Neutrophil (primary cell): ENCODE measurements around the gene CCM2.

Experiments used
- H3K27ac ChIP-seq: fragments of 200-600 bp; sonication (generic); 2 replicates; pipeline ENCODE4 v1.5.1; 2016; ENCODE audit warnings: mild to moderate bottlenecking, moderate library complexity
- H3K27me3 ChIP-seq: fragments of 200-600 bp; sonication (generic); 2 replicates; pipeline ENCODE4 v1.6.0; 2016; ENCODE audit warnings: mild to moderate bottlenecking
- H3K36me3 ChIP-seq: fragments of 200-600 bp; sonication (generic); 2 replicates; pipeline ENCODE4 v1.5.1; 2017
- H3K4me1 ChIP-seq, 2 experiments: fragments of 200-600 bp in 1 of 2; sonication (generic) in 1 of 2; 1 replicate in 1 of 2; 2 replicates in 1 of 2; pipeline versions ENCODE4 v1.5.1 to v1.6.1; 2013 to 2016; ENCODE audit warnings: low read depth in 1 of 2, low read length in 1 of 2, mild to moderate bottlenecking in 1 of 2, moderate library complexity in 1 of 2; ENCODE audit not compliant: control insufficient read depth in 1 of 2, insufficient read depth in 1 of 2
- H3K4me3 ChIP-seq, 2 experiments: fragments of 200-600 bp in 1 of 2; sonication (generic) in 1 of 2; 1 replicate in 1 of 2; 2 replicates in 1 of 2; pipeline ENCODE4 v1.5.1; 2013 to 2016; ENCODE audit warnings: low read depth in 1 of 2, low read length in 1 of 2, mild to moderate bottlenecking in 1 of 2, moderate library complexity in 1 of 2
- H3K9me3 ChIP-seq: fragments of 200-600 bp; sonication (generic); 2 replicates; pipeline ENCODE4 v1.5.1; 2016
- CTCF ChIP-seq: fragments of 200-600 bp; sonication (generic); IDR thresholded peaks from 2 replicates; pipeline ENCODE4 v1.5.1; 2016; ENCODE audit warnings: antibody characterized with exemption

The CCM2 gene

GRCh38 chr7:45053401-45053800 is 53.4 kb downstream of the CCM2 start:
- Histone ChIP-seq H3K9me3 (no peaks in the 10 kb centered on the region), H3K4me3 (no peak overlapping the region), H3K27me3 (no peaks in the 10 kb centered on the region), H3K4me1 (peaks cover 5 to 8% of the 10 kb centered on the region in 2 experiments), H3K27ac (no peak overlapping the region), H3K36me3 (peaks cover 83% of the 10 kb centered on the region)
- no peak for TF ChIP-seq CTCF

DNA sequence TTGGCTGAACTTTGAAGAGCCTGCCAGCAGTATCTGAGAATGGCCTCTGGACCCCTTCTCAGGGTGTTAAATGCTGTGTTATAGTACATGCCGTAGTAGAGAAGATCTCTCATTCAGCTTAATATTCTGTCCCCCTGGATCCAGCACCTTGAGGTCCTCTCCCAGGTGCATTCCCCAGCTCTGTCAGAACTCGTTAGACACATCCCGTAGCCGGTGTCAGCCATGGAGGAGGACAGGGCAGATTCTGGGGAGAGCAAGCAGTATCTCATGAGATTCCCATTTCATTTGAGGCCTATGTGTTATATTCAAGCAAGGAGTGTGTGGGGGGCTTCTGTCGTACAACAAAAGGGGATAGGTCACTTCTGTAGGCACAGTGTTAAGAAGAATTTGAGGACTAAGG is 53.9 kb downstream of the CCM2 start:
- peaks cover 5 to 8% of the 10 kb centered on the region in 2 experiments for H3K4me1 ChIP-seq

DNA sequence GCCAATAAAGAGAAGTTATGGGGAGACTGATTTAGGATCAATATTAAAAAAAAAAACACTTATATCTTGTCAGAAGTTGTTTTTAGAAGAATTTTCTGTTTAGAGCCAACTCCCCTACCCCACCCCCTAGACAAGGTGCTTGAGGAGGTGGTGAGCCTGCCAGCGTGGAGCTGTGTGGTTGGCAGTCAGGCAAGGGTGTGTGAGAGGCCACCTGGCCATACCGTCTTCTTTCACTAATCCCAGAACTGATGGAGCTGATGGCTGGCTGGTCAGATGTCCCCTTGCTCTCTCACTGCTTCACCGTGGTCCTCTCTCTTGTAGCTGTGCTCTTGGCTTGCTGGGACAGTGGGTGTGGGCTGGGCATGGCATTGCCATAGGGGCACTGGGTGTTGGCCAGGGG is 54.4 kb downstream of the CCM2 start:
- H3K27ac ChIP-seq: no peak overlapping the region
- H3K9me3 ChIP-seq: no peaks in the 10 kb centered on the region
- no peak overlapping the region for H3K4me3 ChIP-seq
- H3K4me1 ChIP-seq: peaks cover 5 to 8% of the 10 kb centered on the region in 2 experiments
- H3K36me3 ChIP-seq: peaks cover 74% of the 10 kb centered on the region
- no peaks in the 10 kb centered on the region for H3K27me3 ChIP-seq
- no peak for TF ChIP-seq CTCF

More for the DNA sequence above, 53.9 kb downstream of the CCM2 start:
- Histone ChIP-seq H3K27me3 (no peaks in the 10 kb centered on the region), H3K9me3 (no peaks in the 10 kb centered on the region), H3K27ac (no peak overlapping the region), H3K4me3 (no peak overlapping the region), H3K36me3 (peaks cover 77% of the 10 kb centered on the region)
- no peak for TF ChIP-seq CTCF

- Histone ChIP-seq H3K4me3 (no peak overlapping the region), H3K4me1 (peaks cover 5 to 8% of the 10 kb centered on the region in 2 experiments), H3K36me3 (peaks cover 72% of the 10 kb centered on the region), H3K27me3 (no peaks in the 10 kb centered on the region), H3K9me3 (no peaks in the 10 kb centered on the region), H3K27ac (no peak overlapping the region)
- TF ChIP-seq CTCF: no peak
Observed at GRCh38 chr7:45055016-45055415, 55.0 kb downstream of the CCM2 start.

GRCh38 chr7:45055594-45056219 is 55.7 kb downstream of the CCM2 start:
- no peaks in the 10 kb centered on the region for H3K27me3 ChIP-seq
- H3K9me3 ChIP-seq: no peaks in the 10 kb centered on the region
- H3K4me1 ChIP-seq: peaks cover 5 to 8% of the 10 kb centered on the region in 2 experiments
- no peak overlapping the region for H3K27ac ChIP-seq
- H3K36me3 ChIP-seq: peaks cover 65% of the 10 kb centered on the region
- no peak for TF ChIP-seq CTCF
- no peak overlapping the region for H3K4me3 ChIP-seq
